Activated naive CD8-positive, alpha-beta T cell (primary cell): Measurements from ENCODE around the gene AMIGO2.

ENCODE experiments used
- H3K27ac Mint-ChIP-seq: one replicate; pipeline ENCODE4 v1.8.0; 2021; ENCODE audit warnings: mixed read lengths
- H3K27me3 Mint-ChIP-seq: one replicate; pipeline ENCODE4 v1.8.0; 2021; ENCODE audit warnings: mixed read lengths
- H3K36me3 Mint-ChIP-seq: one replicate; pipeline ENCODE4 v1.8.0; 2021; ENCODE audit warnings: mixed read lengths
- H3K4me1 Mint-ChIP-seq: one replicate; pipeline ENCODE4 v1.8.0; 2021; ENCODE audit warnings: low read depth, mixed read lengths
- H3K4me3 Mint-ChIP-seq: one replicate; pipeline ENCODE4 v1.8.0; 2021; ENCODE audit warnings: mild to moderate bottlenecking, mixed read lengths
- H3K9me3 Mint-ChIP-seq: one replicate; pipeline ENCODE4 v1.8.0; 2021; ENCODE audit warnings: low read depth, mixed read lengths

AMIGO2 gene

DNA sequence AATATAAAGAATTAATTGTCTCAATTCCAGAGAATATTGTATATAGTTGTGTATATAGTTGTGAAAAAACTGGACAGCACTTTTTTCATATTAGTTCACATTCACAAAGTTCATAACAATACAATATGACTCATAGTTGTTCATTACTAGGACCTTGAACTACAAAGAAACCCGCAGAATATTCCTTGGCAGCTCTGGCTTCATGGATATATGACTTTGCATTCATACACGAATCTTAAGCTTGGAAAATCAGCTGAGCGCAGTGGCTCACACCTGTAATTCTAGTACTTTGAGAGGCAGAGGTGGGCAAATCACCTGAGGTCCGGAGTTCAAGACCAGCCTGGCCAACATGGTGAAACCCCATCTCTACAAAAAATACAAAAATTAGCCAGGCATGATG lies 38.4 kb downstream of the AMIGO2 start:
- no peaks in the 10 kb centered on the region for H3K36me3 Mint-ChIP-seq
- no peak overlapping the region for H3K4me3 Mint-ChIP-seq
- H3K9me3 Mint-ChIP-seq: no peaks in the 10 kb centered on the region
- peaks cover 4% of the 10 kb centered on the region for H3K4me1 Mint-ChIP-seq
- no peaks in the 10 kb centered on the region for H3K27me3 Mint-ChIP-seq
- no peak overlapping the region for H3K27ac Mint-ChIP-seq

DNA sequence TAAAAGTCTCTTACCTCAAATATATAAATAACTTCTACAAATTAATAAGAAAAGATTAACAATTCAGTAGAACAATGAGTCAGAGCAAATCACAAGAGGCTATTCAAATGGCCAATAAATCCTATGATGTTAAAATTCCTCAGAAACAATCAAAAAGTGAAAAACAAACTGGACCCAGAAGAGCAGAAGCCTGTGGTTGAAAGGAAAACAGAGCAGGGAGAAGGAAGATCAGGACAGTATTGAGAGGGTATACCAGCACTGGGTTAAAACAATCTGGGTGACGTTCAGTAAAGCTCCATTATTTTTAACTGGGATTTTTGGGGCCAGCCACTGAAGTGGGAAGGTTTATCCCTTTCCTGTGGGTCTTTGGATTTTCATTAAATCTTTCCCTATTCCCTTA lies 40.0 kb downstream of the AMIGO2 start:
- Mint-ChIP-seq H3K27ac (no peak overlapping the region), H3K4me1 (peaks cover 9% of the 10 kb centered on the region), H3K27me3 (no peaks in the 10 kb centered on the region), H3K9me3 (no peaks in the 10 kb centered on the region), H3K4me3 (no peak overlapping the region), H3K36me3 (no peaks in the 10 kb centered on the region)

DNA sequence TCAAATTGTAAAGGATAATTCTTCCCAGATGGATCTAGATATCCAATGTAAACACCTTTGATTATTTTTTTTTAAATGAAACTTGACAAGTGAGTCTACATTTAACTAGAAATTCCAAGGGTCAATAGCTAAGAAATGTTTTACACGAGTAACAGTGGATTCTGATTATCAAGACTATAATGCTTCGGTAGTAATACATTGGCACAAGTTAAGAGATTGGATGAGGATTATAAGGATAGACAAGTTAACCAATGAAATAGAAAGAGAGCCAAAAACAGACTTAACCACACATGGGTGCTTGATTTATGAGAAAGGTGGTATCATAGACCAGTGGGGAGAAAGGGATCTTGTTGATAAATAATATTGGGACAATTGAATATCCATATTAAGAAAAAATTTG lies 40.7 kb downstream of the AMIGO2 start:
- Mint-ChIP-seq H3K4me3 (no peak overlapping the region), H3K27ac (no peak overlapping the region), H3K9me3 (no peaks in the 10 kb centered on the region), H3K27me3 (no peaks in the 10 kb centered on the region), H3K4me1 (peaks cover 16% of the 10 kb centered on the region), H3K36me3 (no peaks in the 10 kb centered on the region)

DNA sequence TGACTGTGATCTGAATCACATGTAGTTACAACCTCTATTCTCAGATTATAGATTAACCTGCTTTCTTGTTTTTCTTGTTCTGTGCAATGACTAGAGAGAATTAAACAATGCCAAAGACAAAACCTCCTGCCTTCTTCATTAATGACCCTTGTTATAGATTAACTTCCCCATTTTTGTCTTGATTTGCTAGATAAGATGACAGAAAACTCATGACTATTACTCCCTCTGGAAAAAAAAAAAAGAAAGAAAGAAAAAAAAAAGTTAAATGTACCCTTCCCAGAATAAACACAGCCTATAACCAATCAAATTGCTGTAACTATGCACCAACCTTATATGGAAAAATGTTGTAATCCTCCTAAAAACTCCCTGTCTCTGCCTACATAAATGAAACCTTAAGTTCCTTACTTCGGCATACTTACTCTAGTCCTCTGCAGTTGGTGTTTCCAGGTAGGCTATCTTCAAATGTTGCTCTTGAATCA lies 41.5 kb downstream of the AMIGO2 start:
- H3K4me1 Mint-ChIP-seq: peaks cover 23% of the 10 kb centered on the region
- H3K27ac Mint-ChIP-seq: no peak overlapping the region
- no peaks in the 10 kb centered on the region for H3K9me3 Mint-ChIP-seq
- H3K4me3 Mint-ChIP-seq: no peak overlapping the region
- H3K36me3 Mint-ChIP-seq: no peaks in the 10 kb centered on the region
- H3K27me3 Mint-ChIP-seq: no peaks in the 10 kb centered on the region

DNA sequence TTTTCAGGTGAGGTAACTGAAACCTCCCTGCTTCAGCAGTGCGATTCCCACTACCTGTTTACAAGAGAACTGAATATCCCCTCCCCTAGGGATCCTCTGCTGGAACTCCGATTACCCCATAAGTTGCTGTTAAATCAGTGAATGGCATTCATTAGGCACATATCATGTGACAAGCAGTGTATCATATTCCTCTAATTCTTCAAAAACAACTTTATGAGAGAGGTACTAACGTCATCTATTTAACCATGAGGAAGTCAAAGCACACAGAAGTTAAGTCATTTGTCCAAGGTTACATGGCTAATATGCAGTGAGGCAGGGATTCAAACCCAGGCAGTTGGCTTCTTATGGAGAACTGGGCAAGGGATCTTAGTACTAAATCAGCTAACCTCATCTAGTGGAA lies 44.3 kb downstream of the AMIGO2 start:
- no peak overlapping the region for H3K4me3 Mint-ChIP-seq
- no peaks in the 10 kb centered on the region for H3K9me3 Mint-ChIP-seq
- peak overlapping the region; percentile 10 for H3K27ac Mint-ChIP-seq
- no peaks in the 10 kb centered on the region for H3K36me3 Mint-ChIP-seq
- peaks cover 36% of the 10 kb centered on the region for H3K4me1 Mint-ChIP-seq
- H3K27me3 Mint-ChIP-seq: no peaks in the 10 kb centered on the region

DNA sequence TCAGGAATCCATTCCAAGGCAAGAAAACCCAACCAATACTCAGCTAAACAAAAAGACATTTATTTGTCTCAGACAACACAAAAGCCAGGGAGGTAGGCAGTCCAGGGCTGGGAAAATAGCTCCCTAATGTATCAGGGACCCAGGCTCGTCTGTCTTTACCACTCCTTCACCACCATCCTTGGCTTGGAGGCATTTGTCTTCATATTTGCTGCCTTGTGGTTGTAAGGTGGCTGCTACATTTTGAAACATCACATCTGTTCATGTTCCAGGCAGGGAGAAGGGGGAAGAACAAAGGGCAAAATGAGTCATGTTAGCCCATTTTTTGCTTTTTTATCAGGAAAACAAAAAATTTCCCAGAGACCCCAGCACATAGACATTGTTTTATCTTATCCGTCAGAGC lies 45.1 kb downstream of the AMIGO2 start:
- H3K27ac Mint-ChIP-seq: peak overlapping the region; percentile 17
- H3K27me3 Mint-ChIP-seq: no peaks in the 10 kb centered on the region
- no peaks in the 10 kb centered on the region for H3K9me3 Mint-ChIP-seq
- no peaks in the 10 kb centered on the region for H3K36me3 Mint-ChIP-seq
- peaks cover 41% of the 10 kb centered on the region for H3K4me1 Mint-ChIP-seq
- no peak overlapping the region for H3K4me3 Mint-ChIP-seq

DNA sequence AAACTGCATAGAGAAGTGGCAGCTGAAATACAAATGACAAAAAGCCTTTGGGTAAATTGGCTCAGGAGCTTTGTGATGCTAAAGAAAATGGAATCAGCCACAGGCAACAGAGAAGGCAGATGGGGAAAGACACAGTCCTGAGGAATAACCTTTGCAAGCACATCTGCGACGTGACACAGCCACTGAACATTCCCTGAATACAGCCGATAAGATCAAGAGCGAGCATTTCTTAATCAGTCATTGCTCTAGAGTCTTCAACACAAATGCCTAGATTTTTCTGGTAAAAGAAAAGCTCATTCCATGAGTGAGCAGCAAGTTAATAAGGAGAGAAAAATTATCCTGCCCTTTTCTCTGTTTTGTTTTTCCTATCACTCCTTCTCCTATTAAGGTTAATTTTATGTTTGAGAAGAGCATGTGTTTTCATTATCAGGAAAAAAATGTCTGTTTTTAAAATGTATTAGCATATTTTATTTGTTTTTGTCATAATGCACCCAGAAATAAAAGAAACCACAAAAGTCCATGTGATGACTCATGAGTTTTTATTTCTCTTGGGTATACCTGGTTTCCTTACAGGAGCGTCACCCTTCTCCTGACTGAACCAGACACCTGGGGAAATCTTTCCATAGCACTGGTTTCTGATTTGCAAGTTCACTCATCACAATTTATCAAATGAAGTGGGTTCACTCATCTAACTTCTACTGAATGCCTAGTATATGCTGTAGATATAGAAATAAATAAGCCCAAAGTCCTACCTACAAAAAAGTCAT lies 45.8 kb downstream of the AMIGO2 start:
- peak overlapping the region; percentile 36 for H3K27ac Mint-ChIP-seq
- no peaks in the 10 kb centered on the region for H3K9me3 Mint-ChIP-seq
- H3K4me3 Mint-ChIP-seq: no peak overlapping the region
- H3K4me1 Mint-ChIP-seq: peaks cover 44% of the 10 kb centered on the region
- H3K36me3 Mint-ChIP-seq: no peaks in the 10 kb centered on the region
- no peaks in the 10 kb centered on the region for H3K27me3 Mint-ChIP-seq

DNA sequence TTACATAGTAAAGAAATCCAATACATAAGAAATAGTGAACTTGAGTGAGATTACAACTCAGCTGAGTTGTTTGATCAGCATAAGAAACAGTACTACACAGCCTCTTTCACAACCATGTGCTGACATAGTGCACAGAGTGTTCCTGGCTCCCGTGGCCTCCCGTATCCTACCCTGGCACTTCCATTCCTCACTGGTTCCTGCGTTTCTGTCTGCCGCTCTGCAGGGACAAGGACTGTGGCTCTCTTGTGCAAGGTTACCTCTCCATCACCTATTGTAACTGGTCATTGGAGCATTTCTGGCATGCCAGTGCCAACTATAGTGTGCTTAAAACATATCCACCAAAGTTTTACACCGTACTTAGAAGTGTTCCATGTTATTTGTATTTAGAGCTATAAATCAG lies 46.7 kb downstream of the AMIGO2 start:
- Mint-ChIP-seq H3K4me3 (peak overlapping the region; percentile 9), H3K4me1 (peaks cover 40% of the 10 kb centered on the region), H3K9me3 (no peaks in the 10 kb centered on the region), H3K27ac (peak overlapping the region; percentile 64), H3K27me3 (no peaks in the 10 kb centered on the region), H3K36me3 (no peaks in the 10 kb centered on the region)

DNA sequence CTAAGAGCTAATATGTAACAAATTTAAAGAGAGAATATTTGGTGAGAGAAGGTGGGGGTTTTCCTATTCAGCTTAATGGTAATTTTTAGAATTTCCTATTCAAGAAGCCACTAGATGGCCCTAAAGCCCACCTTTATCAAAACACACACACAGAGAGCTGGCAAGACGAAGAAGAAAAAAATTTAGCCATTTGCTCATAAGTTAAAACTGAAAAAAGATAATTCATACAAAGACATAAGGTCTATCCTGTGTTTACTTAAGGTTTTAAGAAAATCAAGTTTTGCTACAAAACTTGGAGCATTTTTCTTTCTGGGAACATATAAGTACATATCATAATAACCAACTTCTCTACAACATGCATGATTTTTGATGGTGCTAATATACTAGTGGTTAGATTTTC lies 47.1 kb downstream of the AMIGO2 start:
- Mint-ChIP-seq H3K9me3 (no peaks in the 10 kb centered on the region), H3K27ac (peak overlapping the region; percentile 64)

DNA sequence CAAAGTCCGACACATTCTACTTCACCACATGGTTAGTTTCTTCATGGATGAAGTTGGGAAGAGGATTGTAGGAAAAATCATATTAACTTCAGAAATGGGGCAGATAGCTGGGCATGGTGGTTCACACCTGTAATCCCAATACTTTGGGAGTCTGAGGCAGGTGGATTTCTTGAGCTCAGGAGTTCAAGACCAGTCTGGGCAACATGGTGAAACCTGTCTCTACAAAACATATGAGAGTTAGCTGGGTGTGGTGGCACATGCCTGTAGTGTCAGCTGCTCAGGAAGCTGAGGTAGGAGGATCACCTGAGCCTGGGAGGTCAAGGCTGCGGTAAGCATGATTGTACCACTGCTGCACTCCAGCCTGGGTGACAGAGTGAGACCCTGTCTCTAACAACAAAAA lies 49.9 kb downstream of the AMIGO2 start:
- Mint-ChIP-seq H3K9me3 (no peaks in the 10 kb centered on the region), H3K36me3 (no peaks in the 10 kb centered on the region), H3K27ac (no peak overlapping the region), H3K4me3 (no peak overlapping the region), H3K27me3 (no peaks in the 10 kb centered on the region), H3K4me1 (peaks cover 35% of the 10 kb centered on the region)

More for the DNA sequence above, 47.1 kb downstream of the AMIGO2 start:
- Mint-ChIP-seq H3K4me1 (peaks cover 40% of the 10 kb centered on the region), H3K27me3 (no peaks in the 10 kb centered on the region), H3K4me3 (peak overlapping the region; percentile 9), H3K36me3 (no peaks in the 10 kb centered on the region)

DNA sequence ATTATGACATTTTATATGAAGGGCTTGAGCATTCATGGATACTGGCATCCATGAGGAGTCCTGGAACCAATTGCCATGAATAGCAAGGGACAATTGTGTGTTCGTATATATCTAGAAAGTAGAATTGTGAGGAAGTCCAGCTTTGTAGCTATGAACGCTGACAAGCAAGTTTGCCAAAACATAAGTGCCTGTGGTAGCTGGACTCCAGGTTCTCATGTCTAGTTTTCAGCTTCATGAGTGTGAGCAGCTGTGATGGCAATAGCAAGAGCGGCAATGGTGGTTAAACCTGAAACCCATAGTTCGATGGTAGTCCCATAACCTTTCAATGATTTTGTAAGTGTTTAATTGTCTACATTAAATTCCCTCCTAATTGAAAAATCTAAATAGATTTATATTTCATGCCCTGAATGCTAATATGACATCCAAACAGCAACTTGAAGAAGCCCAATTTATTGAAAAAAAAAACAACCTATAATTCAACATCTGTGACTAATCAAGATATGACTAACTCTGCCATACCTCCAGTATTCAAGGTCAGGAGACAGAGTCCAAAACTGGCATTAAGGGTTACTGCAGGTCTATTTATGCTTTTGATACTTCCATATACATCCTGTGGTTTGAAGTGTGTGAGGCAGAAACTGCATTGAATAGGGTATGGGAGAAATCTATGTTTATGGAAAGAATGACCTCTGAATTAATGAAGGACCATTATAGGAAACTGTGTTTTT lies 50.6 kb downstream of the AMIGO2 start:
- peaks cover 28% of the 10 kb centered on the region for H3K4me1 Mint-ChIP-seq
- no peak overlapping the region for H3K27ac Mint-ChIP-seq
- H3K27me3 Mint-ChIP-seq: no peaks in the 10 kb centered on the region
- H3K4me3 Mint-ChIP-seq: no peak overlapping the region
- no peaks in the 10 kb centered on the region for H3K9me3 Mint-ChIP-seq
- no peaks in the 10 kb centered on the region for H3K36me3 Mint-ChIP-seq

DNA sequence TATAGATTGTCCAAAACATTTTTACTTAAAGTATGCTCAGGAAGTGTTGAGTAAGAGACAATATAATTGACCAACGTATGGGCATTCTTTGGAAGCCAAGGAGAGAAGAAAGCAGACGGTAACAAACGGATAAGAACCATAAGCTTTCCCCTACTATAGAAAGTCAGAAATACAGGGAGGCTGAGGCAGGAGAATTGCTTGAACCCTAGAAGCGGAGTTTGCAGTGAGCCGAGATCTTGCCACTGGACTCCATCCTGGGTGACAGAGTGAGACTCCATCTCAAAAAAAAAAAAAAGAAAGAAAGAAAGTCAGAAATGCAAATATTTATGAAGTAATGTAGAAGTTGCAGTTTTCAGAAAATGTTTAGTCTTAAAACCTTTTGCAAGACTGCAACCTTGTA lies 51.6 kb downstream of the AMIGO2 start:
- Mint-ChIP-seq H3K27me3 (no peaks in the 10 kb centered on the region), H3K27ac (no peak overlapping the region), H3K9me3 (no peaks in the 10 kb centered on the region)

More for the DNA sequence above, 51.6 kb downstream of the AMIGO2 start:
- H3K36me3 Mint-ChIP-seq: no peaks in the 10 kb centered on the region
- no peak overlapping the region for H3K4me3 Mint-ChIP-seq
- H3K4me1 Mint-ChIP-seq: peaks cover 20% of the 10 kb centered on the region
